ENCODE measurements around the gene ATP2B1. TPM values are rescaled to one million over a fixed set of nuclear protein-coding genes. Genes with fewer than 3 reads are reported as not detected.

The ATP2B1 gene
- total RNA-seq, 1 donor from 2014 or later, result 48.9 TPM

- H3K9me3 Mint-ChIP-seq (ENCODE audit: unreplicated experiment), result peaks cover 16% of the 10 kb centered on the region
- peaks cover 6% of the 10 kb centered on the region for H3K36me3 Mint-ChIP-seq (ENCODE audit: low read depth, unreplicated experiment)
- H3K27ac ChIP-seq (ENCODE audit: low read depth, low read length), result no peak overlapping the region
- H3K27me3 Mint-ChIP-seq (ENCODE audit: low read depth, unreplicated experiment), result no peaks in the 10 kb centered on the region
- H3K9me3 ChIP-seq (ENCODE audit: insufficient read depth, low read depth, low read length), result no peaks in the 10 kb centered on the region
- no peaks in the 10 kb centered on the region for H3K27me3 ChIP-seq (ENCODE audit: insufficient read depth, low read length)
- TF ChIP-seq EZH2 (IDR thresholded peaks at IDR 0.05; ENCODE audit: insufficient read depth, low read length), result no peak
- TF ChIP-seq CTCF (IDR thresholded peaks at IDR 0.05; ENCODE audit: insufficient read depth, low read depth, low read length), result no peak
- DNase-seq (ENCODE audit: low read depth) (no peak), FAIRE-seq (no peak)
- H3K79me2 ChIP-seq (ENCODE audit: insufficient read depth, low read length), result peaks cover 100% of the 10 kb centered on the region
- H2AFZ ChIP-seq (ENCODE audit: low read depth, low read length), result no peak overlapping the region
- H3K4me3 Mint-ChIP-seq (ENCODE audit: unreplicated experiment), result no peak overlapping the region
- peaks cover 13% of the 10 kb centered on the region for H3K4me1 Mint-ChIP-seq (ENCODE audit: low read depth, unreplicated experiment)
- no peak overlapping the region for H3K4me2 ChIP-seq (ENCODE audit: low read length)
- peaks cover 18% of the 10 kb centered on the region for H4K20me1 ChIP-seq (ENCODE audit: insufficient read depth, low read length)
- H3K4me3 ChIP-seq (ENCODE audit: insufficient read depth, low read depth, low read length), result no peak overlapping the region
- no peaks in the 10 kb centered on the region for H3K36me3 ChIP-seq (ENCODE audit: insufficient read depth, low read length)
- H3K9ac ChIP-seq (ENCODE audit: low read length), result no peak overlapping the region
- no peak overlapping the region for H3K27ac Mint-ChIP-seq (ENCODE audit: unreplicated experiment)
- no peaks in the 10 kb centered on the region for H3K4me1 ChIP-seq (ENCODE audit: insufficient read depth, low read length)
These were observed 26.4 kb downstream of the ATP2B1 start for GRCh38 chr12:89682284-89682683.

- no peak overlapping the region for H2AFZ ChIP-seq (ENCODE audit: low read depth, low read length)
- TF ChIP-seq CTCF (IDR thresholded peaks at IDR 0.05; ENCODE audit: insufficient read depth, low read depth, low read length) (no peak), EZH2 (IDR thresholded peaks at IDR 0.05; ENCODE audit: insufficient read depth, low read length) (no peak)
- H3K27me3 ChIP-seq (ENCODE audit: insufficient read depth, low read length), result no peaks in the 10 kb centered on the region
- no peak overlapping the region for H3K4me2 ChIP-seq (ENCODE audit: low read length)
- peaks cover 99% of the 10 kb centered on the region for H3K79me2 ChIP-seq (ENCODE audit: insufficient read depth, low read length)
- H3K36me3 ChIP-seq (ENCODE audit: insufficient read depth, low read length), result no peaks in the 10 kb centered on the region
- H4K20me1 ChIP-seq (ENCODE audit: insufficient read depth, low read length), result peaks cover 22% of the 10 kb centered on the region
- H3K9me3 Mint-ChIP-seq (ENCODE audit: unreplicated experiment), result peaks cover 16% of the 10 kb centered on the region
- no peaks in the 10 kb centered on the region for H3K9me3 ChIP-seq (ENCODE audit: insufficient read depth, low read depth, low read length)
- no peak overlapping the region for H3K27ac ChIP-seq (ENCODE audit: low read depth, low read length)
- H3K27me3 Mint-ChIP-seq (ENCODE audit: low read depth, unreplicated experiment), result no peaks in the 10 kb centered on the region
- peaks cover 6% of the 10 kb centered on the region for H3K36me3 Mint-ChIP-seq (ENCODE audit: low read depth, unreplicated experiment)
- no peaks in the 10 kb centered on the region for H3K4me1 ChIP-seq (ENCODE audit: insufficient read depth, low read length)
- H3K4me3 Mint-ChIP-seq (ENCODE audit: unreplicated experiment), result no peak overlapping the region
- H3K4me1 Mint-ChIP-seq (ENCODE audit: low read depth, unreplicated experiment), result peaks cover 13% of the 10 kb centered on the region
- no peak overlapping the region for H3K9ac ChIP-seq (ENCODE audit: low read length)
- H3K27ac Mint-ChIP-seq (ENCODE audit: unreplicated experiment), result no peak overlapping the region
- no peak for FAIRE-seq
- no peak overlapping the region for H3K4me3 ChIP-seq (ENCODE audit: insufficient read depth, low read depth, low read length)
- DNase-seq (ENCODE audit: low read depth), result no peak
These were observed 28.2 kb downstream of the ATP2B1 start for GRCh38 chr12:89680409-89680808.

- FAIRE-seq (no peak), DNase-seq (ENCODE audit: low read depth) (no peak)
- Histone ChIP-seq H3K4me2 (ENCODE audit: low read length) (no peak overlapping the region), H3K9ac (ENCODE audit: low read length) (no peak overlapping the region), H3K79me2 (ENCODE audit: insufficient read depth, low read length) (peaks cover 98% of the 10 kb centered on the region), H3K27me3 (ENCODE audit: insufficient read depth, low read length) (no peaks in the 10 kb centered on the region), H3K36me3 (ENCODE audit: insufficient read depth, low read length) (no peaks in the 10 kb centered on the region), H3K9me3 (ENCODE audit: insufficient read depth, low read depth, low read length) (no peaks in the 10 kb centered on the region), H4K20me1 (ENCODE audit: insufficient read depth, low read length) (peaks cover 22% of the 10 kb centered on the region), H3K4me1 (ENCODE audit: insufficient read depth, low read length) (no peaks in the 10 kb centered on the region), H2AFZ (ENCODE audit: low read depth, low read length) (no peak overlapping the region), H3K27ac (ENCODE audit: low read depth, low read length) (no peak overlapping the region), H3K4me3 (ENCODE audit: insufficient read depth, low read depth, low read length) (no peak overlapping the region)
- peaks cover 3% of the 10 kb centered on the region for H3K36me3 Mint-ChIP-seq (ENCODE audit: low read depth, unreplicated experiment)
- H3K9me3 Mint-ChIP-seq (ENCODE audit: unreplicated experiment), result peaks cover 13% of the 10 kb centered on the region
- H3K27ac Mint-ChIP-seq (ENCODE audit: unreplicated experiment), result no peak overlapping the region
- H3K4me1 Mint-ChIP-seq (ENCODE audit: low read depth, unreplicated experiment), result peaks cover 12% of the 10 kb centered on the region
- H3K4me3 Mint-ChIP-seq (ENCODE audit: unreplicated experiment), result no peak overlapping the region
- TF ChIP-seq EZH2 (IDR thresholded peaks at IDR 0.05; ENCODE audit: insufficient read depth, low read length), result no peak
- TF ChIP-seq CTCF (IDR thresholded peaks at IDR 0.05; ENCODE audit: insufficient read depth, low read depth, low read length), result no peak
- no peaks in the 10 kb centered on the region for H3K27me3 Mint-ChIP-seq (ENCODE audit: low read depth, unreplicated experiment)
These were observed 29.0 kb downstream of the ATP2B1 start for GRCh38 chr12:89679631-89680030.
